Stomach (tissue), 4 donors: ENCODE results near the gene FCN2.

Experiments
- EP300 ChIP-seq: sonication (generic); formaldehyde crosslinking; IDR thresholded peaks from one replicate; pipeline ENCODE4 v1.6.1; 2017; ENCODE audit warnings: antibody characterized with exemption
- POLR2A ChIP-seq, 4 donors: fragments of 450-650 bp; IDR thresholded peaks; one replicate each; pipeline ENCODE4 v1.6.1; 2016; ENCODE audit warnings: antibody characterized with exemption in 4 of 4, control low read depth in 2 of 4, mild to moderate bottlenecking in 1 of 4, moderate library complexity in 1 of 4
- POLR2AphosphoS5 ChIP-seq, 3 donors: sonication (generic); formaldehyde crosslinking; IDR thresholded peaks; one replicate each; pipeline ENCODE4 v1.6.1; 2016; ENCODE audit warnings: antibody characterized with exemption in 3 of 3
- TF ChIP-seq, protein P1 (sequence below), 7 experiments: fragments of 450-650 bp in 4 of 7; fragments of 200-600 bp in 3 of 7; sonication (generic) in 3 of 7; IDR thresholded peaks; one replicate each; pipeline ENCODE4 v1.5.1; 2016 to 2019; ENCODE audit warnings: antibody characterized with exemption in 7 of 7, control low read depth in 2 of 7, mild to moderate bottlenecking in 1 of 7

GRCh38 chr9:134870746-134871662 lies 9.6 kb upstream of the FCN2 start:
- TF ChIP-seq POLR2AphosphoS5 (IDR thresholded peaks at IDR 0.05) (no peak), POLR2A (IDR thresholded peaks at IDR 0.05) (no peak), EP300 (no peak)
- TF ChIP-seq, protein P1, sequence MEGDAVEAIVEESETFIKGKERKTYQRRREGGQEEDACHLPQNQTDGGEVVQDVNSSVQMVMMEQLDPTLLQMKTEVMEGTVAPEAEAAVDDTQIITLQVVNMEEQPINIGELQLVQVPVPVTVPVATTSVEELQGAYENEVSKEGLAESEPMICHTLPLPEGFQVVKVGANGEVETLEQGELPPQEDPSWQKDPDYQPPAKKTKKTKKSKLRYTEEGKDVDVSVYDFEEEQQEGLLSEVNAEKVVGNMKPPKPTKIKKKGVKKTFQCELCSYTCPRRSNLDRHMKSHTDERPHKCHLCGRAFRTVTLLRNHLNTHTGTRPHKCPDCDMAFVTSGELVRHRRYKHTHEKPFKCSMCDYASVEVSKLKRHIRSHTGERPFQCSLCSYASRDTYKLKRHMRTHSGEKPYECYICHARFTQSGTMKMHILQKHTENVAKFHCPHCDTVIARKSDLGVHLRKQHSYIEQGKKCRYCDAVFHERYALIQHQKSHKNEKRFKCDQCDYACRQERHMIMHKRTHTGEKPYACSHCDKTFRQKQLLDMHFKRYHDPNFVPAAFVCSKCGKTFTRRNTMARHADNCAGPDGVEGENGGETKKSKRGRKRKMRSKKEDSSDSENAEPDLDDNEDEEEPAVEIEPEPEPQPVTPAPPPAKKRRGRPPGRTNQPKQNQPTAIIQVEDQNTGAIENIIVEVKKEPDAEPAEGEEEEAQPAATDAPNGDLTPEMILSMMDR (IDR thresholded peaks at IDR 0.05), result no peak
